H1 (cell line): ENCODE results near the gene GLRX. TPM values are rescaled to one million over a fixed set of nuclear protein-coding genes. Genes with fewer than 3 reads are reported as not detected.

ENCODE experiments used
- RBBP5 ChIP-seq: IDR thresholded peaks from 2 replicates; pipeline ENCODE4 v1.7.1; 2012; ENCODE audit warnings: low read depth, mild to moderate bottlenecking, inconsistent platforms, low read length, moderate library complexity, borderline replicate concordance
- YY1 ChIP-seq: IDR thresholded peaks from 2 replicates; pipeline ENCODE4 v1.6.1; 2011; ENCODE audit warnings: low read depth, mild to moderate bottlenecking, low read length
- polyA plus RNA-seq, 7 experiments: library from polyadenylated mRNA; depleted of rRNA in 3 of 7; stranded (reverse) in 5 of 7; unstranded in 2 of 7; fragments of >200 nt in 5 of 7; fragments of 200-250 nt in 2 of 7; gene quantifications; 1 replicate in 5 of 7; 2 replicates in 1 of 7; 4 replicates in 1 of 7; pipeline versions ENCODE4 v1.2.1 to v1.2.3, GENCODE V29; 2011 to 2013; ENCODE audit warnings: missing spikeins in 2 of 7, mixed read lengths in 2 of 7
- total RNA-seq: library from RNA; stranded (reverse); fragmentation: NEBNext Ultra II Directional; extraction: Animal tissue kit (Norgen Biotek cat#: 25700); gene quantifications from 2 replicates; pipeline ENCODE4 v1.2.1, GENCODE V29; 2021
- TF ChIP-seq, protein P1 (sequence below): IDR thresholded peaks from 2 replicates; pipeline ENCODE4 v1.6.1; 2011; ENCODE audit warnings: low read depth, mild to moderate bottlenecking, low read length; ENCODE audit not compliant: insufficient read depth
- TF ChIP-seq, protein P2 (sequence below), 3 experiments: IDR thresholded peaks; 1 replicate in 2 of 3; 2 replicates in 1 of 3; pipeline versions ENCODE4 v1.5.1 to v1.6.1; 2011; ENCODE audit warnings: low read length in 3 of 3, mild to moderate bottlenecking in 3 of 3, inconsistent platforms in 2 of 3, low read depth in 1 of 3, moderate library complexity in 1 of 3; ENCODE audit not compliant: insufficient read depth in 1 of 3; ENCODE audit errors: control extremely low read depth in 1 of 3

Gene GLRX
- total and polyA plus RNA-seq, 2 of the 8 experiments (the other 6 are each of a cell fraction or from before 2014, with no cell fraction given): 22.9 to 31.2 TPM

DNA sequence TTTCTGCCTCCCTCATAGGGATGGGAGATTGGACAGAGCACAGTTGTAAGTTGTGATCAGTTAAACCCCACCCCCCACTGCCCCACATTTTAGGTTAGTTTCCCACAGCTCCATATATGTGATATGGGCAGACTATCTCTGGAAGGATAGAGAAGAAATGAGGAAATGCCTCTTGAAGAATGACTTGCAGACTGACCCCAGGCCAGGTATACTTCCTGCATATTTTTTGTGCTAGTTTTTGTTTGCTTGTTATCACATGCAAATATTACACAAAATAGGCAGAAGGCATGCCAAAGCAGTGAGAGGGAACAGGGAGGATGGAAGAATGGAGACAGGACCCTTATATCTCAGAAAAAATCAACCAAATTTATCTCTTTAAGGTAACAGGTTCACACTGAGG is 10.1 kb upstream of the GLRX start (continued):
- TF ChIP-seq, protein P1, sequence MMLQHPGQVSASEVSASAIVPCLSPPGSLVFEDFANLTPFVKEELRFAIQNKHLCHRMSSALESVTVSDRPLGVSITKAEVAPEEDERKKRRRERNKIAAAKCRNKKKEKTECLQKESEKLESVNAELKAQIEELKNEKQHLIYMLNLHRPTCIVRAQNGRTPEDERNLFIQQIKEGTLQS: no peak
- TF ChIP-seq YY1: no peak
- TF ChIP-seq, protein P2, sequence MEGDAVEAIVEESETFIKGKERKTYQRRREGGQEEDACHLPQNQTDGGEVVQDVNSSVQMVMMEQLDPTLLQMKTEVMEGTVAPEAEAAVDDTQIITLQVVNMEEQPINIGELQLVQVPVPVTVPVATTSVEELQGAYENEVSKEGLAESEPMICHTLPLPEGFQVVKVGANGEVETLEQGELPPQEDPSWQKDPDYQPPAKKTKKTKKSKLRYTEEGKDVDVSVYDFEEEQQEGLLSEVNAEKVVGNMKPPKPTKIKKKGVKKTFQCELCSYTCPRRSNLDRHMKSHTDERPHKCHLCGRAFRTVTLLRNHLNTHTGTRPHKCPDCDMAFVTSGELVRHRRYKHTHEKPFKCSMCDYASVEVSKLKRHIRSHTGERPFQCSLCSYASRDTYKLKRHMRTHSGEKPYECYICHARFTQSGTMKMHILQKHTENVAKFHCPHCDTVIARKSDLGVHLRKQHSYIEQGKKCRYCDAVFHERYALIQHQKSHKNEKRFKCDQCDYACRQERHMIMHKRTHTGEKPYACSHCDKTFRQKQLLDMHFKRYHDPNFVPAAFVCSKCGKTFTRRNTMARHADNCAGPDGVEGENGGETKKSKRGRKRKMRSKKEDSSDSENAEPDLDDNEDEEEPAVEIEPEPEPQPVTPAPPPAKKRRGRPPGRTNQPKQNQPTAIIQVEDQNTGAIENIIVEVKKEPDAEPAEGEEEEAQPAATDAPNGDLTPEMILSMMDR (IDR thresholded peaks at IDR 0.05; ENCODE audit: control extremely low read depth in 1 of 3, insufficient read depth in 1 of 3, low read depth in 1 of 3, low read length in 3 of 3): no peak
- no peak for TF ChIP-seq RBBP5
